MG63 (cell line): Measurements from ENCODE around the gene ANKRD12. TPM values are rescaled to one million over a fixed set of nuclear protein-coding genes. Genes with fewer than 3 reads are reported as not detected.
A peak's percentile ranks its signal among the peaks of the same experiment; 100 is the strongest.

Source experiments
- DNase-seq: peaks from one replicate; pipeline ENCODE4 v3.0.0-alpha.2; 2020
- H3K27me3 ChIP-seq: fragments of 250-450 bp; sonication (Bioruptor Pico); 2 replicates; pipeline ENCODE4 v1.5.1; 2020; ENCODE audit warnings: mild to moderate bottlenecking, moderate library complexity
- H3K36me3 ChIP-seq: fragments of 250-450 bp; sonication (Bioruptor Pico); 2 replicates; pipeline ENCODE4 v1.5.1; 2020; ENCODE audit warnings: mild to moderate bottlenecking, moderate library complexity
- H3K4me3 ChIP-seq: fragments of 250-450 bp; sonication (Bioruptor Pico); 2 replicates; pipeline ENCODE4 v1.5.1; 2020; ENCODE audit warnings: mild to moderate bottlenecking, moderate library complexity
- H3K9me3 ChIP-seq: fragments of 250-450 bp; sonication (Bioruptor Pico); 2 replicates; pipeline ENCODE4 v1.5.1; 2020; ENCODE audit warnings: mild to moderate bottlenecking, moderate library complexity
- total RNA-seq: library from RNA; depleted of rRNA; stranded (reverse); fragments of >200 nt; shearing (Covaris generic); gene quantifications from 2 replicates; pipeline ENCODE4 v1.2.3, GENCODE V29; 2014; ENCODE audit warnings: low replicate concordance

Gene ANKRD12
- total RNA-seq, 1 experiment from 2014 or later, result 7.8 TPM

DNA sequence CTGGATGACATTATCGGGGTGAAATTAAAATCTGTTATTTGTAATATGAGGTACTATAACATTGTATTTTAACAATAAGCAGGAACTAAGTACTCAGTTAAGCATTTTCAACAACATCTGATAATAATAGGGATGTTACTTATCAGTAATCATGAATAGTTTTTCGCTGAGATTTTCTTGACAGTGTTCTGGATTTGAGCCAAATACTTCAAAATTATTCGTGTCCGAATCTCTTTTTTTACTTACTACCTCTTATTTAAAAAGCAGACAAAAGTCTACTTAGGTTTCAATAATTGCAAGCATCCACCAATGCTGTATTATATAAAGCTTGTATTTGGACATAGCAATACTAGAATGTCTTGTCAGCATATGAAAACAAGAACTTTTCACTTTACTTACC, 6.4 kb upstream of the ANKRD12 start:
- Histone ChIP-seq H3K4me3 (no peak overlapping the region), H3K9me3 (no peaks in the 10 kb centered on the region), H3K36me3 (peaks cover 89% of the 10 kb centered on the region), H3K27me3 (no peaks in the 10 kb centered on the region)
- DNase-seq, result no peak

DNA sequence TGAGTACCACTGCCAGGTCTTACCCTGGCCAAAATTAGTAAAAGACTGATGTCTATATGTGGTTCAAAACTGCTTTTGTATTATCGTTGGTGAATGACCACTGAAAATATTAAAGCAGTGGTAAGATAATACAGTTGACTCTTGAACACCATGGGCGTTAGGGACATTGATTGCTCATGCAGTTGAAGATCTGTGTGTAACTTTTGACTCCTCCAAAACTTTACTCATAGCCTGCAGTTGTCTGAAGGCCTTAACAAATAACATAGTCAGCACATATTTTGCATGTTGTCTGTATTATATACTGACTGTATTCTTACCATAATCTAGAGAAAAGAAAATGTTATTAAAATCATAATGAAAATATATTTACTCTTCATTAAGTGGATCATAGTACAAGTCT, 5.8 kb upstream of the ANKRD12 start:
- peaks cover 88% of the 10 kb centered on the region for H3K36me3 ChIP-seq
- no peak for DNase-seq
- no peaks in the 10 kb centered on the region for H3K27me3 ChIP-seq
- no peaks in the 10 kb centered on the region for H3K9me3 ChIP-seq
- H3K4me3 ChIP-seq, result no peak overlapping the region

DNA sequence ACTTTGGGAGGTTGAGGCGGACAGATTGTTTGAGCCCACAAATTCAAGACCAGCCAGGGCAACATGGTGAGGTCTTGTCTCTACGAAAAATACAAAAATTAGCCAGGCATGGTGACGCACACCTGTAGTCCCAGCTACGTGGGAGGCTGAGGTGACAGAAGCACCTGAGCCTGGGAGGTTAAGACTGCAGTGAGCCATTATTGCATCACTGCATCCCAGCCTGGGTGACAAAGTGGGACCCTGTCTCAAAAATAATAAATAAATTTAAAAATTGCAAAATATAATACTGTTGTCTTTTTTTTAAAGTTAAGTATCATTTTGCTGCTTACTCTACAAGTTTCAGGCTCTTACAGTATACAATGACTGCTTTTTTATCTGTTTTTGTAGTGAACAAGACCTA, 4.0 kb upstream of the ANKRD12 start:
- no peaks in the 10 kb centered on the region for H3K9me3 ChIP-seq
- H3K36me3 ChIP-seq, result peaks cover 72% of the 10 kb centered on the region
- no peak overlapping the region for H3K4me3 ChIP-seq
- H3K27me3 ChIP-seq, result no peaks in the 10 kb centered on the region
- DNase-seq, result no peak

DNA sequence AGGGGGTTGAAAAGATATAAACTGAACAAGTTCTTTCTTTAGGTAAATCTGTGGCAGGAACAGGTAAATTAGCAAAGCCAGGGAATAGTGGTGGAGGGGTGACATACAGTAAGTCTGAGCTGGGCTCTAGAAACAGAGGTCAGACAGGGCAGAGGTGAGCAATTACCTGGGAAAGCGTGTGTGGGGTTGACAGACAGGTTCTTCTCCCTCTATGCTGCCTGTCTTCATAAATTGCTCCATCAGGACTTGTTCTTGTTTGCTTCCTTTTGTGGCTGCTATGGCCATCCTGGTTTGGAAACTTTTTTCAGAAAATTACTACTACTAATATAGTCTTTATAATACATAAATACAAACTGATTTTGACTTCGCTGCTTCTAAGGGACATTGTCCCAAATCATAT, 3.4 kb upstream of the ANKRD12 start:
- H3K9me3 ChIP-seq, result no peaks in the 10 kb centered on the region
- peaks cover 66% of the 10 kb centered on the region for H3K36me3 ChIP-seq
- H3K27me3 ChIP-seq, result no peaks in the 10 kb centered on the region
- DNase-seq, result no peak
- no peak overlapping the region for H3K4me3 ChIP-seq

DNA sequence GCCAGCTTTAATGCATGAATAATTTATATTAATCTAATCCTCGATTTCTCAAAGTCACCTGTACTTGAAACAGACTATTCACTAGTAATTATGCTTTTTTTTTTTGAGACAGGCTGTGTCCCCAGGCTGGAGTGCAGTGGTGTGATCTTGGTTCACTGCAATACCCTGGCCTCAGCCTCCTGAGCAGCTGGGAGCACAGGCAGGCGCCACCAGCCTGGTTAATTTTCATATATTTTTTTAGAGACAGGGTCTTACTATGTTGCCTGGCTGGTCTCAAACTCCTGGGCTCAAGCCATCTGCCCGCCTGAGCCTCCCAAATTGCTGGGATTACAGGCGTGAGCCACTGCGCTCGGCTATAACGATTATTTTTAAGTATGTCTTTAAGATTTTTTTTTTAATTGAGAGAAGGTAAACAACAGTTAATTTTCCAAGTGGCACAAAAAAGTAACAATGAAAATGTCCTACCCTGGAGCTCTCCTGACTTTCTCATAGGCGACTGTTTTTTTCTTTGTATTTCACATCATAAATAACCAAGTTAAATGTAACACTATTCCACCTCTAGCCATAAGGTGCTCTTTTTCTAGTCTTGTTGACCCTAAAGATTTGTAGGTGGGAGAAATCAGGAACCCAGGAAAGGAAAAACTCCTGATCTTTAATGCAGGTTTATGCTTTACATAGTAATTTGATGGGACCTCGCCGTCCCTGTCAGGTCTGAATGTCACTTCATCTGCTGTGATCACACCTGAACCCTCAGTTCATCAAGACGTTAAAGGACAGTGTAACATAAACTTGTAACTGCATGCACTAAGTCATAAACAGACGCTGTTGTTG, 1.3 kb upstream of the ANKRD12 start:
- Histone ChIP-seq H3K4me3 (peak overlapping the region; percentile 99), H3K36me3 (peaks cover 45% of the 10 kb centered on the region), H3K9me3 (no peaks in the 10 kb centered on the region), H3K27me3 (no peaks in the 10 kb centered on the region)
- no peak for DNase-seq

DNA sequence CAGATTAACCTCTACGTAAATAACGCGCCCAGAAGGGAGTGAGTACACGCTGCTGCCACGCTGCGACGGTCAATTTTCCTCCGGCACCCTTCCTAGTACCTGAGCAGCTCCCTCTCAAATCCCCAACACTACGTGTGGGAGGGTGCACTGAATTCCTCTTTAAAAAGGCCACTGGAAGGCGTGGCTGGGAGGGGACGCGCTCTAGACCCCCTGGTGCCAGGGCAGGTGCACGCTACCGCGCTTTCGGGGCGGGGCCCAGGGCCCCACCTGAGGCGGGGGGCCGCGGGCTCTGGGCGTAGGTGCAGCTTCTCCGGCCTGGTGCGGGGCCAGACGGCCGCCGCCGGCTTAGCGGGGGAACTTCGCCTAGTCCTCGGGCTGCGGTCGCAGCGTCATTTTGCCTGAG, 668 bp upstream of the ANKRD12 start:
- Histone ChIP-seq H3K36me3 (peaks cover 39% of the 10 kb centered on the region), H3K27me3 (no peaks in the 10 kb centered on the region), H3K4me3 (peak overlapping the region; percentile 99), H3K9me3 (no peaks in the 10 kb centered on the region)
- DNase-seq, result no peak

DNA sequence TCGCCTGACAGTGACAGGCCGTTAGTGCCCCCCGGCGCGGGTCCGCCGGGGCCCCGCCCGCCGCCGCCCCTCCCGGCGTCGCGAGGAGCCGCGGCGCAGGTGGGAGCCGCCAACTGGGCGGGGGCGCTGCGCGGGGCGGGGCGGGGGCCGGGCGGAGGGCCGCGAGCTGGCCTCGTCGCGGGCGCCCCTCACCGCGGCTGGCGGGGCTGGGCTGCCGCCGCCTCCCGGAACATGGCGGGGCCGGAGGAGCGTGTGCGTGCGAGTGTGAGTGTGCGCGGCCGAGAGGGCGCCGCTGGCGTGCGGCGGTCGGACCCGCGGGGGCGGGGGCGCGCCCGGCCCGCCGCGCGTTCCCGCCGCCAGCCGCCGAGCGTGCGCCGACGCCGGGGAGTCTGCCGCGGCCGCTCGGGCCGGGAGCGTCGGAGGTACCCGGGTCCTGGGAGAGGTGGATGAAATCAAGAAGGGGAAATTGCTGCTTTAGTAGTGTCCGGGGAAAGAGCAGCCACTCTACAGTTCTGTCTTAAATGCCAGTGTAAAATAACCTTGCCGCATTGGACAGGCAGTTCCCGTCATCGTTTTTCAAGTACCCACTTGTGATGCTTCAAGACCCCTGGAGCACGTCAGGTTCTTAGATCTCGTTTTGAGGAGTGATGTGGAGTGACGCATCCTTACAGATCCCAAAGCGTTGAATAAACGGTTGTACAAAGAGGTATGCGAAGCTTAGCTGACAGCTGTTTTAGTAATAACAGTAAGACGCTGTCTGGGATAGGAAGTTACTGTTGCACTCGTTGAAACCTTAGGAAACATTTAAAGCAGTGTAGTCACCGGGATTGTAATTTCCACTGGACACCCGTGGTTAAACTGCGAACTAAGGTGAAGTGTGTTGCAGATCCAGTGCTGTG, 836 bp downstream of the ANKRD12 start:
- peak; percentile 74 for DNase-seq
- Histone ChIP-seq H3K9me3 (no peaks in the 10 kb centered on the region), H3K36me3 (peaks cover 28% of the 10 kb centered on the region), H3K4me3 (peak overlapping the region; percentile 99), H3K27me3 (no peaks in the 10 kb centered on the region)

DNA sequence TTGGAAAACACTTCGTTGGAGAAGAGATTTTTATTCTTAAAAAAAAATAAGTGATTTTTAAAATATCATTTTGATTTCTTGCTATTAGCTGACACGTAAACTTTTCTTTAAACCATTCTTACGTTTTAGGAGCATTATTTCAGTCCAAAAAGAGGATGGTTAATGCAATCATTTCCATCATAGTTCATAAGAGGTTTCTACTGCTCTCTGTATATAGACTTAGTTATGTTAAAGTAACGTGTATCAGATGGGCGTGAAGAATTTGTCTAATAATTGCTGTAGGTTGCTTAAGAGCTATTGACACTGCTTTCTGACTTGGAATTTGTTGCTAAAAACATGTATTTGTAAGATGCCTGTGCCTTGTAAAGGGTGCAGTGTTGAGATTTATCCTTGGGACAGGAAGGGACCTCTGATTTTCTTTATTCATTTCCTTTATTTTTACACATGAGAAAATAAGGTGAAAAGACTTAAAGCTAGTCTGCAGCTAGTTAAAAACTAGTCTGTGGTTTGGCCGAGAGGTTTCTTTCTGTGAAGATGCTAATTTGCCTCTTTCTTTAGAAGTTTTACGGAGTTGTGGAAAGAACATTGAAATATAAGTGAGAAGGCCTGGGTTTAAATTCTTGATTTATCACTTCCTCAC, 2.9 kb downstream of the ANKRD12 start:
- H3K27me3 ChIP-seq, result no peaks in the 10 kb centered on the region
- DNase-seq, result no peak
- H3K9me3 ChIP-seq, result no peaks in the 10 kb centered on the region
- peaks cover 9% of the 10 kb centered on the region for H3K36me3 ChIP-seq
- peak overlapping the region; percentile 83 for H3K4me3 ChIP-seq

DNA sequence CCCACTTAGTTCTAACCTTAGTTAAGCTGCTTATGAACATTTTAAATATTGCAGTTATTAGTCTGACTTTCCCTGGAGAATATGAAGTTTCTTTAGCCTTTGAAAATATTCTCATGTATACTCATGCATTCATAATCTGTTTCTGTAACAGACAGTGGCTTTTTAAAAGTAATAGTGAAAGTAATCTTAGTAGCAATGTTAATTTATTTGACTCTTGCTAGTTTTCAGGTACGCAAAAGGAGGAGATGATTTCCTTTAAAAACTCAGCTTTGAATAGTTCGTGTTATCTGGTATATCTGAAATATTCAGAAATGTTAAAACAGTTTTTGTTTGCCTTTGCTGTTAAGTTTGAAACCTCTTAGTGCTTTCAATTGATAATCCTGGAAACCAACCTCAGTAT, 3.8 kb downstream of the ANKRD12 start:
- Histone ChIP-seq H3K27me3 (no peaks in the 10 kb centered on the region), H3K36me3 (peaks cover 6% of the 10 kb centered on the region; the same call in 1 of the 2 replicates), H3K4me3 (no peak overlapping the region), H3K9me3 (no peaks in the 10 kb centered on the region)
- no peak for DNase-seq

DNA sequence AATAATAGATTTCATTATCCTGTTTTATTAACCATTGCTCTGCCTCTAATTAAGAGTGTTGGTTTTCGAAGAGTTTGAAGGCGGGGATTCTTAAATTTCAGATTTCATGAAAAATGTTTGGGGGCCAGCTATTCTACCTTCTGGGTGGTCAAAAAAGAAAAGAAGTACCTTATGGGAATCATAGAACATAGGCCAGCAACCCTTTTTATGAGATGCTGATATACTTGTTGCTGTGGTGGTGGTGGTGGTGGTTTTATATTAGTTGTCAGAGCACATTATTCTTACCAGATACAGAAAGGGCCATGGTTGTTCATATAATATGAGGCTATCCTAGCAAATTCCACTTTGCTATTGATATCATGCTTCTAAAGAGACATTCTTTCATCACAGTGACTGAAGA, 4.4 kb downstream of the ANKRD12 start:
- no peaks in the 10 kb centered on the region for H3K27me3 ChIP-seq
- H3K9me3 ChIP-seq, result no peaks in the 10 kb centered on the region
- DNase-seq, result no peak
- peaks cover under 1% of the 10 kb centered on the region; the same call in 1 of the 2 replicates for H3K36me3 ChIP-seq
- H3K4me3 ChIP-seq, result no peak overlapping the region

DNA sequence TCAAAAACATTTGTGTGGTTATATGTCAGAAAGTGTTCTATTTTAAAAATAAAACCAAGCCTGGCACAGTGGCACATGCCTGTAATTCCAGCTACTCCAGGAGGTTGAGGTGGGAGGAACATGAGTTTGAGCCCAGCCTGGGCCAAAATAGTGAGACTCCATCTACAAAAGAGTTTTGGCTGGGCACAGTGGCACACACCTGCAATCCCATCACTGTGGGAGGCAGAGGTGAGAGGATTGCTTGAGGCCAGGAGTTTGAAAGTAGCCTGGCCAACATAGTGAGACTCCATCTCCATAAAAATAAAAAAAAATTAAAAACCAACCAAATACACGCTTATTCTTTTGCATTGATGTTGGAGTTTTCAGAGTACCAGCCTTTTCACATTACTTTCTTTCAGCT, 9.6 kb downstream of the ANKRD12 start:
- Histone ChIP-seq H3K36me3 (no peaks in the 10 kb centered on the region), H3K27me3 (no peaks in the 10 kb centered on the region), H3K4me3 (no peak overlapping the region), H3K9me3 (no peaks in the 10 kb centered on the region)
- no peak for DNase-seq

DNA sequence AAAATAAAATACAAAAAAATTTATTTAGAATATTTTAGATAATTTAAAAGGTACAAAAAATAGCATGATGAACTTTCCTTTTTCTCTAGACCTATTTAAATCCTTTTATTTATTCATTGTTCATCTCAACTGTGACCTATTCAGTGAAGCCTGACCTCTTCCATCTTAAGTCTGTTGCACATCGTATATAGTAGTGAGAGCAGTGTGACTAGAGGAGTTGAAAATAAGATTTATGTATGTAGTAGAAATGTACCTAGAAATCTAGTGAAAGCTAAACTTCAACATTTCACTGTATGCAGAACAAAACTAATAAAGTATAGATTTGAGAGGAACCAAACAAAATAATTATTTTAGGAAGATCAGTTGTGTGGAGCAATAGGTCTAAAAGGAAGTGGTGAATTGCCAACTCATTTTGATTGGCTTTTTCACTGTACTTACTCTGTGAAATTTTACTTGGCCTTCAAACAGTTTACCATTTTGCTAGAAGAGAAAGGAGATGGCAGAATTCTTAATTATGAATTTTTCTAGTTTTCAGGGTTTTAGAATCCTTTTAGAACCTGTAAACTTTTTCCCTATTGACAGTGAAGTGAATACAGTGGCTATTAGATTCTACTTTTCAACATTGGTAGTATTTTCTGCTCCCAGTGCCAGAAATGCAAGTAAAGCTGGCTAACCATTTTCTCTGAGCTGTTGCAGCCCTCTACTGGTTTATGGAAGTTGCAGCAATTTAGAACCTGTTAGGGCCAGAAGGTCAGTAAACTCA, 11.0 kb downstream of the ANKRD12 start:
- DNase-seq, result peak; percentile 34
- Histone ChIP-seq H3K9me3 (no peaks in the 10 kb centered on the region), H3K4me3 (no peak overlapping the region), H3K27me3 (no peaks in the 10 kb centered on the region), H3K36me3 (no peaks in the 10 kb centered on the region)

DNA sequence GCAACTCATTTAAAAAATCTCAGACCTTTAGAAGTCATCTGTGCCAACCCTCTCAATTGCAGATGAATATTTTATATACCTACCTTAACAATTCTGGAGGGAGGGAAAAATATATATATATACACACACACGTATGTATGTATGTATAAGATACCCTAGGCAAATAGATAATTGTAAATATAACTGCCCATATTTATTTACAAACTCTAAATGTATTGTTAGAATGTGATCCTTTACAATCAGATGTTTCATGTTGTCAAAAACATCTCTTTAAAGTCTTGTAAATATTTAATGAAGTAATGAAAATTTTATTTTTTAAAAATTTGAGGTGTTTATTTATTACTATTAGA, 11.6 kb downstream of the ANKRD12 start:
- DNase-seq, result no peak
- no peak overlapping the region for H3K4me3 ChIP-seq

DNA sequence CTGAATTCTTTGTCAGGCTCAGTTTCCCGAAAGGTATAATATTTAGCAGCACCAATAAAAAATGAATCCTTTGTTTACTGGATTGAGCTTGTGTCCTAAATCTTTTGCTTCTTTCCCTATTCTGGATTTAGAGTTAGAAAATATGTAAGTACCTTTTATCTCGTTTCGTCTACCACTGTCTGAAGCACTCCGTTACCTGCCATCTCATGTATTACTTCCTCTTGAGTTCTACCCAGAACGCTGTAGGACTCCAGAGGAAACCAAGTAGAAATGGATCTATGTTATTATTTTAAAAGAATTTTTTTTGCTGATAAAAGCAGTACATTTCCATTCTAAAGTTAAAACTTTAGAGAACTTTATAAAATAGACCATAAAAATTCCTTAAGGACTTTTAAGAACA, 13.5 kb downstream of the ANKRD12 start:
- Histone ChIP-seq H3K36me3 (no peaks in the 10 kb centered on the region), H3K27me3 (no peaks in the 10 kb centered on the region), H3K9me3 (no peaks in the 10 kb centered on the region), H3K4me3 (no peak overlapping the region)
- DNase-seq, result no peak

More for the DNA sequence above, 11.6 kb downstream of the ANKRD12 start:
- Histone ChIP-seq H3K27me3 (no peaks in the 10 kb centered on the region), H3K9me3 (no peaks in the 10 kb centered on the region), H3K36me3 (no peaks in the 10 kb centered on the region)

DNA sequence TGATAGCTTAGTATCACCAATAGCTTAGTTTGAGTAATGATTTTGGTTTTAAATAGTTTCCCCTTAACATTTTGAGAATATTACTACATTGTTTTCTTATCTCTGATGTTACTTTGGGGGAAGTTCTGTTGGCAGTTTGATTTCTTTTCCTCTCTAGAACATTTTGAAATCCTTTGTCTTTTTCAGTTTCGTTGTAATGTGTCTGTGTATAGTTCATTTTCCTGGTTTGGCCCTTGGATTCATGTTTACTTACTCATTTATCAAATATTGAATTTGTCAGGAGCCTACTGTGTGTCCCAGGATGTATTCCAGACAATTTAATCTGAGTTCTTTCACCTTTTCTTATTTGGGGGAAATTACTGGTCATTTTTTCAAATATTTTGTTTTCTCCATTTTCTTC, 16.7 kb downstream of the ANKRD12 start:
- no peaks in the 10 kb centered on the region for H3K9me3 ChIP-seq
- DNase-seq, result no peak
- no peak overlapping the region for H3K4me3 ChIP-seq
- H3K36me3 ChIP-seq, result no peaks in the 10 kb centered on the region
- H3K27me3 ChIP-seq, result no peaks in the 10 kb centered on the region

DNA sequence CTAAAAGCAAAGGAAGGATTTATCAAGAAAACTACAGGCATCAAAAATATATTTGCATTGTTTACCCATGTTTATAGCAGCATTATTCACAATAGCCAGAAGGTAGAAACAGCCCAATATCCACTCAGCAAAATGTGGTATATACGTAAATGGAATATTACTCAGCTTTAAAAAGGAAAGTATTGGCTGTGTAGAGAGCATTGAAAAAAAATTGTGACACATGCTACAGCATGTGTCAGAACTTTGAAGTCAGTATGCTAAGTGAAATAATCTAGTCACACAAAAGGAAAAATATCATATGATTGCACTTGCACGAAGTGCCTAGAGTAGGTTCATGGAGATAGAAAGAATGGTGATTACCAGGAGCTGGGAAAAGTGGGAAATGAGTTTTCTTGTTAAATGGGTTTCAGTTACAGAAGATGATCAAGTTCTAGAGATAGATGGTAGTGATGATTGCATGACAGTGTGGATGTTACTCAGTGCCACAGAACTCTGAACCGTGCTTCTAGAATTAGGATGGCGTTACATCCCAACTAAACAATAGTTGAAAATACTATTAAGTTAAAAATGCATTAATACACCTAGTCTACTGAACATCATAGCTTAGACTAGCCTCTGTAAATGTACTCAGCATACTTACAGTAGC, 20.1 kb downstream of the ANKRD12 start:
- no peaks in the 10 kb centered on the region for H3K27me3 ChIP-seq
- DNase-seq, result no peak
- H3K36me3 ChIP-seq, result no peaks in the 10 kb centered on the region
- H3K9me3 ChIP-seq, result no peaks in the 10 kb centered on the region
- no peak overlapping the region for H3K4me3 ChIP-seq
